CD14-positive monocyte (primary cell): ENCODE data around the gene ROR1. TPM values are rescaled to one million over a fixed set of nuclear protein-coding genes. Genes with fewer than 3 reads are reported as not detected.
A peak's percentile ranks its signal among the peaks of the same experiment; 100 is the strongest.

Experiments used
- DNase-seq, 3 donors: peaks; one replicate each; pipeline ENCODE4 v3.0.0-alpha.2; 2011 to 2022
- H2AFZ ChIP-seq: 2 replicates; pipeline ENCODE4 v1.6.0; 2012; ENCODE audit warnings: mild to moderate bottlenecking, low read depth, low read length, inconsistent platforms; ENCODE audit not compliant: insufficient read depth, poor library complexity, severe bottlenecking
- H3K27ac ChIP-seq, 2 donors: 1 replicate in 1 of 2; 2 replicates in 1 of 2; pipeline ENCODE4 v1.5.1; 2012 to 2013; ENCODE audit warnings: low read length in 2 of 2, control low read depth in 1 of 2, inconsistent platforms in 1 of 2, low read depth in 1 of 2, mild to moderate bottlenecking in 1 of 2
- H3K27me3 ChIP-seq, 2 donors: one replicate each; pipeline versions ENCODE4 v1.6.0 to v1.6.1; 2011 to 2013; ENCODE audit warnings: low read length in 2 of 2; ENCODE audit not compliant: control insufficient read depth in 2 of 2, insufficient read depth in 2 of 2
- H3K36me3 ChIP-seq, 2 donors: replicated peaks in 1 of 2; 1 replicate in 1 of 2; 2 replicates in 1 of 2; pipeline versions ENCODE4 v1.5.1 to v1.6.1; 2012 to 2013; ENCODE audit warnings: low read length in 2 of 2, control low read depth in 1 of 2, inconsistent platforms in 1 of 2, mild to moderate bottlenecking in 1 of 2; ENCODE audit not compliant: insufficient read depth in 2 of 2, control insufficient read depth in 1 of 2
- H3K4me1 ChIP-seq, 2 donors: 1 replicate in 1 of 2; 2 replicates in 1 of 2; pipeline versions ENCODE4 v1.5.1 to v1.6.1; 2012 to 2013; ENCODE audit warnings: low read length in 2 of 2, control low read depth in 1 of 2, inconsistent platforms in 1 of 2, mild to moderate bottlenecking in 1 of 2, moderate library complexity in 1 of 2; ENCODE audit not compliant: insufficient read depth in 2 of 2, control insufficient read depth in 1 of 2
- H3K4me2 ChIP-seq: replicated peaks from 2 replicates; pipeline ENCODE3; 2012; ENCODE audit warnings: low read length, moderate library complexity, mild to moderate bottlenecking; ENCODE audit not compliant: poor library complexity, severe bottlenecking; ENCODE audit errors: extremely low read depth
- H3K4me3 ChIP-seq, 3 experiments: fragments of 200-600 bp in 1 of 3; sonication (generic) in 1 of 3; replicated peaks in 1 of 3; 1 replicate in 2 of 3; 2 replicates in 1 of 3; pipeline ENCODE4 v1.5.1; 2011 to 2013; ENCODE audit warnings: low read length in 3 of 3, mild to moderate bottlenecking in 3 of 3, control low read depth in 2 of 3, low read depth in 2 of 3, inconsistent platforms in 1 of 3, moderate library complexity in 1 of 3
- H3K79me2 ChIP-seq: 2 replicates; pipeline ENCODE4 v1.6.0; 2012; ENCODE audit warnings: mild to moderate bottlenecking, control low read depth, inconsistent platforms, low read length, moderate library complexity; ENCODE audit not compliant: insufficient read depth
- H3K9ac ChIP-seq: 2 replicates; pipeline ENCODE4 v1.6.0; 2017; ENCODE audit warnings: low read length, mild to moderate bottlenecking; ENCODE audit not compliant: insufficient read depth, poor library complexity, severe bottlenecking
- H3K9me3 ChIP-seq, 2 donors: replicated peaks in 1 of 2; 1 replicate in 1 of 2; 2 replicates in 1 of 2; pipeline versions ENCODE4 v1.5.1 to v1.6.1; 2012 to 2013; ENCODE audit warnings: low read length in 2 of 2, control low read depth in 1 of 2; ENCODE audit not compliant: control insufficient read depth in 1 of 2, insufficient read depth in 1 of 2
- H4K20me1 ChIP-seq: 2 replicates; pipeline ENCODE4 v1.6.0; 2012; ENCODE audit warnings: mild to moderate bottlenecking, low read length, control low read depth, moderate library complexity; ENCODE audit not compliant: insufficient read depth
- H3K27ac Mint-ChIP-seq, 7 donors: one replicate each; pipeline ENCODE4 v1.8.0; 2020; ENCODE audit warnings: mild to moderate bottlenecking in 7 of 7, mixed read lengths in 7 of 7, moderate library complexity in 6 of 7, inconsistent platforms in 2 of 7
- H3K27me3 Mint-ChIP-seq, 3 donors: one replicate each; pipeline ENCODE4 v1.8.0; 2021 to 2022; ENCODE audit warnings: low read depth in 3 of 3, mild to moderate bottlenecking in 3 of 3, mixed read lengths in 3 of 3, moderate library complexity in 3 of 3, inconsistent platforms in 1 of 3
- H3K36me3 Mint-ChIP-seq, 2 donors: one replicate each; pipeline ENCODE4 v1.8.0; 2020; ENCODE audit warnings: mixed read lengths in 2 of 2, inconsistent platforms in 1 of 2, mild to moderate bottlenecking in 1 of 2
- H3K4me1 Mint-ChIP-seq: one replicate; pipeline ENCODE4 v1.8.0; 2020; ENCODE audit warnings: mild to moderate bottlenecking, mixed read lengths
- H3K4me3 Mint-ChIP-seq, 2 donors: one replicate each; pipeline ENCODE4 v1.8.0; 2020; ENCODE audit warnings: mild to moderate bottlenecking in 2 of 2, mixed read lengths in 2 of 2, moderate library complexity in 1 of 2
- H3K9me3 Mint-ChIP-seq, 7 donors: one replicate each; pipeline ENCODE4 v1.8.0; 2020 to 2022; ENCODE audit warnings: mixed read lengths in 7 of 7, mild to moderate bottlenecking in 6 of 7, moderate library complexity in 6 of 7, inconsistent platforms in 2 of 7
- CTCF ChIP-seq: fragments of 200-600 bp; IDR thresholded peaks from one replicate; pipeline ENCODE4 v1.8.0; 2022; ENCODE audit warnings: antibody characterized with exemption, mild to moderate bottlenecking
- WGBS: methylation state at CpG from one replicate; pipeline ENCODE4 v1.1.5; 2013; ENCODE audit warnings: missing lambda C conversion rate; ENCODE audit not compliant: insufficient coverage; 5-methylcytosine and 5-hydroxymethylcytosine counted together
- intact Hi-C, 2 donors: fragments of 100-400 bp; cut with micrococcal nuclease; formaldehyde crosslinking; loops; one replicate each; pipeline versions ENCODE4 v1.15.0 to v1.15.1; 2023
- polyA plus RNA-seq, 3 donors: library from polyadenylated mRNA; depleted of rRNA in 1 of 3; unstranded in 2 of 3; stranded (reverse) in 1 of 3; fragments of 300-500 nt in 2 of 3; fragments of >200 nt in 1 of 3; fragmentation: Illumina TruSeq in 2 of 3; gene quantifications; 1 replicate in 2 of 3; 2 replicates in 1 of 3; pipeline ENCODE4 v1.2.3, GENCODE V29; 2012 to 2021

Gene ROR1
- polyA plus RNA-seq, 3 donors, result not detected

GRCh38 chr1:63821091-63822005, 47.5 kb downstream of the ROR1 start:
- Histone ChIP-seq H3K9ac (no peak overlapping the region), H3K4me3 (no peak overlapping the region), H4K20me1 (no peaks in the 10 kb centered on the region), H3K27me3 (no peaks in the 10 kb centered on the region), H3K79me2 (no peaks in the 10 kb centered on the region), H2AFZ (peak overlapping the region; percentile 16), H3K4me2 (no peak overlapping the region), H3K9me3 (no peaks in the 10 kb centered on the region), H3K36me3 (no peaks in the 10 kb centered on the region), H3K4me1 (peaks cover 0 to 4% of the 10 kb centered on the region in 2 donors), H3K27ac (no peak overlapping the region)
- Mint-ChIP-seq H3K27me3 (peaks cover 2 to 5% (median 2%) of the 10 kb centered on the region in 3 donors), H3K27ac (no peak overlapping the region), H3K9me3 (peaks cover 0 to 7% (median 2%) of the 10 kb centered on the region in 7 donors), H3K4me1 (peaks cover 8% of the 10 kb centered on the region), H3K36me3 (no peaks in the 10 kb centered on the region), H3K4me3 (no peak overlapping the region)
- 85% methylated on average over 5 of the region's 8 CpGs for WGBS
- intact Hi-C loops, result no loop called here
- no peak for DNase-seq
- TF ChIP-seq CTCF, result no peak

GRCh38 chr1:63822540-63822939, 48.7 kb downstream of the ROR1 start:
- H3K27me3 ChIP-seq, result no peaks in the 10 kb centered on the region
- no peak overlapping the region for H3K9ac ChIP-seq
- H2AFZ ChIP-seq, result no peak overlapping the region
- H3K4me1 Mint-ChIP-seq, result peaks cover 8% of the 10 kb centered on the region
- H3K27ac ChIP-seq, result no peak overlapping the region
- intact Hi-C loops, result no loop called here
- peaks cover 0 to 4% of the 10 kb centered on the region in 2 donors for H3K4me1 ChIP-seq
- H3K36me3 ChIP-seq, result no peaks in the 10 kb centered on the region
- H3K4me3 Mint-ChIP-seq, result no peak overlapping the region
- H3K9me3 ChIP-seq, result no peaks in the 10 kb centered on the region
- no peak for TF ChIP-seq CTCF
- H3K27me3 Mint-ChIP-seq, result peaks cover 2% of the 10 kb centered on the region in 3 donors
- H3K36me3 Mint-ChIP-seq, result no peaks in the 10 kb centered on the region
- DNase-seq, result no peak
- H3K4me2 ChIP-seq, result no peak overlapping the region
- no peaks in the 10 kb centered on the region for H4K20me1 ChIP-seq
- no peaks in the 10 kb centered on the region for H3K79me2 ChIP-seq
- no peak overlapping the region for H3K4me3 ChIP-seq
- no peak overlapping the region for H3K27ac Mint-ChIP-seq
- H3K9me3 Mint-ChIP-seq, result peaks cover 0 to 7% (median 0%) of the 10 kb centered on the region in 7 donors
